HEK293 (cell line): Measurements from ENCODE around the gene HCN4.

Experiments used
- CTCF ChIA-PET: fragments of 350-600 bp; formaldehyde crosslinking; extraction: SDS; loops from one replicate; lab custom pipeline; 2021; ENCODE audit warnings: antibody characterized with exemption; lab: Yijun Ruan, JAX
- POLR2A ChIA-PET: fragments of 300-600 bp; formaldehyde crosslinking; extraction: SDS; loops from one replicate; lab custom pipeline; 2020; ENCODE audit warnings: antibody characterized with exemption, inconsistent platforms; lab: Yijun Ruan, JAX
- H3K27ac ChIP-seq: fragments of 200-500 bp; sonication (Bioruptor generic); 2 replicates; pipeline ENCODE4 v1.5.1; 2014; ENCODE audit warnings: low read depth, low read length, control low read depth, inconsistent platforms; ENCODE audit errors: extremely low read depth
- H3K36me3 ChIP-seq, 2 experiments: fragments of 200-500 bp in 1 of 2; sonication (Bioruptor generic) in 1 of 2; 1 replicate in 1 of 2; 2 replicates in 1 of 2; pipeline ENCODE4 v1.5.1; 2014 to 2017; ENCODE audit warnings: inconsistent platforms in 2 of 2, low read length in 2 of 2; ENCODE audit not compliant: control insufficient read depth in 2 of 2, insufficient read depth in 1 of 2
- H3K4me1 ChIP-seq: fragments of 200-500 bp; sonication (Bioruptor generic); 2 replicates; pipeline ENCODE4 v1.5.1; 2014; ENCODE audit warnings: mild to moderate bottlenecking, low read length, inconsistent platforms; ENCODE audit not compliant: control insufficient read depth, insufficient read depth
- H3K4me3 ChIP-seq: 2 replicates; pipeline ENCODE4 v1.5.1; 2011; ENCODE audit warnings: low read depth, mild to moderate bottlenecking, control low read depth, low read length, moderate library complexity
- H3K9me3 ChIP-seq: fragments of 200-500 bp; sonication (Bioruptor generic); 2 replicates; pipeline ENCODE4 v1.5.1; 2014; ENCODE audit warnings: low read depth, low read length, inconsistent platforms; ENCODE audit not compliant: control insufficient read depth, insufficient read depth
- EGR2 ChIP-seq: fragments of 450-650 bp; formaldehyde crosslinking; IDR thresholded peaks from 2 replicates; pipeline ENCODE4 v1.5.1; 2016; ENCODE audit warnings: low read depth, missing biosample characterization, missing genetic modification characterization
- HOXA7 ChIP-seq: sonication (generic); formaldehyde crosslinking; IDR thresholded peaks from 2 replicates; pipeline ENCODE4 v1.8.1; 2022; ENCODE audit warnings: missing genetic modification reagents, borderline replicate concordance
- HOXD13 ChIP-seq: sonication (generic); formaldehyde crosslinking; IDR thresholded peaks from 2 replicates; pipeline ENCODE4 v1.8.0; 2022; ENCODE audit warnings: missing genetic modification reagents, borderline replicate concordance
- KLF7 ChIP-seq: fragments of 450-650 bp; formaldehyde crosslinking; IDR thresholded peaks from 2 replicates; pipeline ENCODE4 v1.5.1; 2016; ENCODE audit warnings: missing biosample characterization, missing genetic modification characterization, borderline replicate concordance
- ZFHX2 ChIP-seq: fragments of 450-650 bp; formaldehyde crosslinking; conservative IDR thresholded peaks from 2 replicates; pipeline ENCODE4 v1.5.1; 2016; ENCODE audit warnings: missing biosample characterization, missing genetic modification characterization
- ZNF248 ChIP-seq: fragments of 450-650 bp; formaldehyde crosslinking; IDR thresholded peaks from 2 replicates; pipeline ENCODE4 v1.5.1; 2017; ENCODE audit warnings: missing biosample characterization, missing genetic modification characterization
- ZNF302 ChIP-seq: fragments of 450-650 bp; formaldehyde crosslinking; IDR thresholded peaks from 2 replicates; pipeline ENCODE4 v1.5.1; 2016; ENCODE audit warnings: missing biosample characterization, missing genetic modification characterization, low read depth
- ZNF48 ChIP-seq: fragments of 450-650 bp; formaldehyde crosslinking; IDR thresholded peaks from 2 replicates; pipeline ENCODE4 v1.5.1; 2016; ENCODE audit warnings: missing biosample characterization, missing genetic modification characterization
- ZNF558 ChIP-seq: fragments of 450-650 bp; formaldehyde crosslinking; IDR thresholded peaks from 2 replicates; pipeline ENCODE4 v1.5.1; 2016; ENCODE audit warnings: missing biosample characterization, missing genetic modification characterization
- ZXDB ChIP-seq: fragments of 450-650 bp; formaldehyde crosslinking; IDR thresholded peaks from 2 replicates; pipeline ENCODE4 v1.5.1; 2016; ENCODE audit warnings: missing biosample characterization, missing genetic modification characterization
- TF ChIP-seq, protein P1 (sequence below): fragments of 450-650 bp; formaldehyde crosslinking; IDR thresholded peaks from 2 replicates; pipeline ENCODE4 v1.5.1; 2016; ENCODE audit warnings: missing biosample characterization, missing genetic modification characterization
- TF ChIP-seq, protein P2 (sequence below): fragments of 450-650 bp; formaldehyde crosslinking; IDR thresholded peaks from 2 replicates; pipeline ENCODE4 v1.5.1; 2016; ENCODE audit warnings: missing biosample characterization, missing genetic modification characterization, borderline replicate concordance
- TF ChIP-seq, protein P3 (sequence below): fragments of 450-650 bp; formaldehyde crosslinking; IDR thresholded peaks from 2 replicates; pipeline ENCODE4 v1.5.1; 2016; ENCODE audit warnings: missing biosample characterization, missing genetic modification characterization

Gene HCN4

DNA sequence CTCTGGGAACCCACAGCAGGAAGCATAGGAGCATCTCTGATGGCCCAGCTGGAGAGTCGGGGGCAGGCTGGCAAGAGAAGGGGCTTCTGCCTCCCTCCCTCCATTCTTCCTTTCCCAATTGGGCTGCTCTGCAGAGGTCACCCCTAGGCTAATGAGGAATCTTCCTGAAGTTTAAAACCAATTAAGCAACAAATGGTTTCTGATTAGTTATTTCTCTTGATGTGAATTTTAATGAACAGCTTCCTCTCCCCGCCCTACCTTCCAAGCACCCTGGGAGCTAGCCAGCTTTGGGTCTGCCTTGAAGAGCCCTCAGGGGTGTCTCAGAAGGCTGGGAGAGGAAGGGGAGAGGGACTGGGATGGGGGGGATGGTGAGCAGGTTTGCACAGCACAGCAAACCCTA lies 24.6 kb upstream of the HCN4 start (continued):
- TF ChIP-seq ZNF248 (tag by site-specific recombination) (no peak), ZNF558 (tag by site-specific recombination) (no peak)
- TF ChIP-seq, protein P1, sequence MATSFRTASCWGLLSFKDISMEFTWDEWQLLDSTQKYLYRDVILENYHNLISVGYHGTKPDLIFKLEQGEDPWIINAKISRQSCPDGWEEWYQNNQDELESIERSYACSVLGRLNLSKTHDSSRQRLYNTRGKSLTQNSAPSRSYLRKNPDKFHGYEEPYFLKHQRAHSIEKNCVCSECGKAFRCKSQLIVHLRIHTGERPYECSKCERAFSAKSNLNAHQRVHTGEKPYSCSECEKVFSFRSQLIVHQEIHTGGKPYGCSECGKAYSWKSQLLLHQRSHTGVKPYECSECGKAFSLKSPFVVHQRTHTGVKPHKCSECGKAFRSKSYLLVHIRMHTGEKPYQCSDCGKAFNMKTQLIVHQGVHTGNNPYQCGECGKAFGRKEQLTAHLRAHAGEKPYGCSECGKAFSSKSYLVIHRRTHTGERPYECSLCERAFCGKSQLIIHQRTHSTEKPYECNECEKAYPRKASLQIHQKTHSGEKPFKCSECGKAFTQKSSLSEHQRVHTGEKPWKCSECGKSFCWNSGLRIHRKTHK: no peak

DNA sequence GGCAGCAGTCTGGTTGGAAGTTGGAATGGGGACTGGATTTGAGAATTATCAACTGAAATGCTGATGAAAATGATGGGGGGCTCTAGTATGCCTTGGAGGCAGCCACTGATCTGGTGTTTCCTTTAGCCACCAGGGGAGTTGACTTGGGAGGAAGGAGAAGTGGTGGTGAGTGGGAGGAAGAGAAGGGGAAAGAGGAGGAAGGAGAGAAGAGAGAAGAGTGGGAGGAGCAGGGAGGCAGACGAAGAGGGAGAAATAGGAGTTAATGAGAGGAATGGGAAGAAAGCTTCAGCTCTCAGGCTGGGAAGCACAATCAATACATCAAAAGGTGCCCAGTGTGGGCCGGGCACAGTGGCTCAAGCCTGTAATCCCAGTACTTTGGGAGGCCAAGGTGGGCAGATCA lies 23.3 kb upstream of the HCN4 start:
- Histone ChIP-seq H3K36me3 (no peaks in the 10 kb centered on the region), H3K4me1 (no peaks in the 10 kb centered on the region), H3K9me3 (no peaks in the 10 kb centered on the region), H3K4me3 (no peak overlapping the region), H3K27ac (no peak overlapping the region)
- POLR2A ChIA-PET: interaction anchor here (0.7 kb wide), 1 partner anchor 69 kb away, joined by 3 read pairs; no protein-coding TSS in a partner anchor
- CTCF ChIA-PET: no interaction called here
- TF ChIP-seq ZNF302 (no peak), EGR2 (tag by site-specific recombination) (peak; percentile 90), ZXDB (tag by site-specific recombination) (no peak), ZFHX2 (peak; percentile 52), ZNF48 (tag by site-specific recombination) (no peak), HOXA7 (CRISPR knock-in tag) (no peak), HOXD13 (CRISPR knock-in tag) (no peak)
- TF ChIP-seq, protein P2, sequence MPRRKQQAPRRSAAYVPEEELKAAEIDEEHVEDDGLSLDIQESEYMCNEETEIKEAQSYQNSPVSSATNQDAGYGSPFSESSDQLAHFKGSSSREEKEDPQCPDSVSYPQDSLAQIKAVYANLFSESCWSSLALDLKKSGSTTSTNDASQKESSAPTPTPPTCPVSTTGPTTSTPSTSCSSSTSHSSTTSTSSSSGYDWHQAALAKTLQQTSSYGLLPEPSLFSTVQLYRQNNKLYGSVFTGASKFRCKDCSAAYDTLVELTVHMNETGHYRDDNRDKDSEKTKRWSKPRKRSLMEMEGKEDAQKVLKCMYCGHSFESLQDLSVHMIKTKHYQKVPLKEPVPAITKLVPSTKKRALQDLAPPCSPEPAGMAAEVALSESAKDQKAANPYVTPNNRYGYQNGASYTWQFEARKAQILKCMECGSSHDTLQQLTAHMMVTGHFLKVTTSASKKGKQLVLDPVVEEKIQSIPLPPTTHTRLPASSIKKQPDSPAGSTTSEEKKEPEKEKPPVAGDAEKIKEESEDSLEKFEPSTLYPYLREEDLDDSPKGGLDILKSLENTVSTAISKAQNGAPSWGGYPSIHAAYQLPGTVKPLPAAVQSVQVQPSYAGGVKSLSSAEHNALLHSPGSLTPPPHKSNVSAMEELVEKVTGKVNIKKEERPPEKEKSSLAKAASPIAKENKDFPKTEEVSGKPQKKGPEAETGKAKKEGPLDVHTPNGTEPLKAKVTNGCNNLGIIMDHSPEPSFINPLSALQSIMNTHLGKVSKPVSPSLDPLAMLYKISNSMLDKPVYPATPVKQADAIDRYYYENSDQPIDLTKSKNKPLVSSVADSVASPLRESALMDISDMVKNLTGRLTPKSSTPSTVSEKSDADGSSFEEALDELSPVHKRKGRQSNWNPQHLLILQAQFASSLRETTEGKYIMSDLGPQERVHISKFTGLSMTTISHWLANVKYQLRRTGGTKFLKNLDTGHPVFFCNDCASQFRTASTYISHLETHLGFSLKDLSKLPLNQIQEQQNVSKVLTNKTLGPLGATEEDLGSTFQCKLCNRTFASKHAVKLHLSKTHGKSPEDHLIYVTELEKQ (tag by site-specific recombination): no peak

DNA sequence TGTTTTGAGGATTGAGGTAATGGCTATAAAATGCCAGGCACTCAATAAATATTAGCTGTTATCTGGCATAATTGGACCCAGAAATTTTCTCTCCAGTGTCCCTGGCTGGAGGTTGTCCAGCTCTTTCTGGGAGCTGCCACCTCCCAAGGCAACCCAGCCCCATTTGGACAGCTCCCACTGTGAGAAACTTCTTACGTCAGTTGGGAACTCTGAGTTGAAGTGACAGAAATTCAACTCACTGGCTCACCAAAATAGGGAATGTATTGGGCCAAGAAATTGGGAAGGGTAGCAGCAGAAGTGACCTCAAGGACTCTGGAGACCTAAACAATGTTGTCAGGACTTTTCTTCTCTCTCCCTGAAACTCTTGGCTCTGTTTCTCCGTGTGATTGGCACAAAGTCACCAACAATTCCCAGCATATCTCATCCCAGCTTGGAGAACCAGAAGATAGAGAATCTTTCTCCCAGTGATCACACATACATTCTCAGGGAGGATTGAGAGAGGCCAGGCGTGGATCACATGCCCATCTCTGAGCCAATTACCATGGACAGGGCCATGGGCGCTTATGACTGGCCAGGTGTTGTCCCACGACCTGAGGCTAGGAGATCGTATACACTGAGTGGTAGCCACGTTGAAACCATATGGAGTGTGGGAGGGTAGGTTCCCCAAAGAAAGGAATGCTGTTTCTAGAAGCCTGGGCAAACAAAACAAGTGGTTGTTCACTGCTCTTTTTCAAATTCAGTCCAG lies 22.5 kb upstream of the HCN4 start:
- Histone ChIP-seq H3K4me1 (no peaks in the 10 kb centered on the region), H3K36me3 (no peaks in the 10 kb centered on the region), H3K27ac (no peak overlapping the region), H3K9me3 (no peaks in the 10 kb centered on the region), H3K4me3 (no peak overlapping the region)
- TF ChIP-seq, protein P3, sequence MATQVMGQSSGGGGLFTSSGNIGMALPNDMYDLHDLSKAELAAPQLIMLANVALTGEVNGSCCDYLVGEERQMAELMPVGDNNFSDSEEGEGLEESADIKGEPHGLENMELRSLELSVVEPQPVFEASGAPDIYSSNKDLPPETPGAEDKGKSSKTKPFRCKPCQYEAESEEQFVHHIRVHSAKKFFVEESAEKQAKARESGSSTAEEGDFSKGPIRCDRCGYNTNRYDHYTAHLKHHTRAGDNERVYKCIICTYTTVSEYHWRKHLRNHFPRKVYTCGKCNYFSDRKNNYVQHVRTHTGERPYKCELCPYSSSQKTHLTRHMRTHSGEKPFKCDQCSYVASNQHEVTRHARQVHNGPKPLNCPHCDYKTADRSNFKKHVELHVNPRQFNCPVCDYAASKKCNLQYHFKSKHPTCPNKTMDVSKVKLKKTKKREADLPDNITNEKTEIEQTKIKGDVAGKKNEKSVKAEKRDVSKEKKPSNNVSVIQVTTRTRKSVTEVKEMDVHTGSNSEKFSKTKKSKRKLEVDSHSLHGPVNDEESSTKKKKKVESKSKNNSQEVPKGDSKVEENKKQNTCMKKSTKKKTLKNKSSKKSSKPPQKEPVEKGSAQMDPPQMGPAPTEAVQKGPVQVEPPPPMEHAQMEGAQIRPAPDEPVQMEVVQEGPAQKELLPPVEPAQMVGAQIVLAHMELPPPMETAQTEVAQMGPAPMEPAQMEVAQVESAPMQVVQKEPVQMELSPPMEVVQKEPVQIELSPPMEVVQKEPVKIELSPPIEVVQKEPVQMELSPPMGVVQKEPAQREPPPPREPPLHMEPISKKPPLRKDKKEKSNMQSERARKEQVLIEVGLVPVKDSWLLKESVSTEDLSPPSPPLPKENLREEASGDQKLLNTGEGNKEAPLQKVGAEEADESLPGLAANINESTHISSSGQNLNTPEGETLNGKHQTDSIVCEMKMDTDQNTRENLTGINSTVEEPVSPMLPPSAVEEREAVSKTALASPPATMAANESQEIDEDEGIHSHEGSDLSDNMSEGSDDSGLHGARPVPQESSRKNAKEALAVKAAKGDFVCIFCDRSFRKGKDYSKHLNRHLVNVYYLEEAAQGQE (tag by site-specific recombination): peak; percentile 88
- no peak for TF ChIP-seq KLF7 (tag by site-specific recombination)
- POLR2A ChIA-PET: no interaction called here
- CTCF ChIA-PET: no interaction called here
